NCI-H128 (cell line): ENCODE data around the gene SPIN1.

Source experiments
- DNase-seq: peaks from one replicate; lab custom pipeline; 2025; ENCODE audit not compliant: unreplicated experiment; lab: John Stamatoyannopoulos, UW

SPIN1 gene

GRCh38 chr9:88433583-88434255 is 45.5 kb downstream of the SPIN1 start:
- no peak for DNase-seq

GRCh38 chr9:88435336-88435735 is 47.1 kb downstream of the SPIN1 start:
- no peak for DNase-seq

GRCh38 chr9:88436379-88436778 is 48.1 kb downstream of the SPIN1 start:
- DNase-seq, result no peak

- DNase-seq, result no peak
Observed at GRCh38 chr9:88437210-88438146, 49.2 kb downstream of the SPIN1 start.

GRCh38 chr9:88438811-88439210 is 50.6 kb downstream of the SPIN1 start:
- no peak for DNase-seq

GRCh38 chr9:88441301-88442007 is 53.2 kb downstream of the SPIN1 start:
- no peak for DNase-seq

- DNase-seq, result no peak
Observed at GRCh38 chr9:88443480-88444113, 55.4 kb downstream of the SPIN1 start.

GRCh38 chr9:88446728-88447127 is 58.5 kb downstream of the SPIN1 start:
- DNase-seq, result no peak

- DNase-seq, result no peak
Observed at GRCh38 chr9:88447431-88447830, 59.2 kb downstream of the SPIN1 start.

GRCh38 chr9:88451160-88451559 is 62.9 kb downstream of the SPIN1 start:
- no peak for DNase-seq

- DNase-seq, result no peak
Observed at GRCh38 chr9:88458716-88459465, 70.6 kb downstream of the SPIN1 start.

GRCh38 chr9:88460587-88461332 is 72.5 kb downstream of the SPIN1 start:
- DNase-seq, result no peak

- DNase-seq, result no peak
Observed at GRCh38 chr9:88462191-88462590, 73.9 kb downstream of the SPIN1 start.

GRCh38 chr9:88464851-88465250 is 76.6 kb downstream of the SPIN1 start:
- no peak for DNase-seq

GRCh38 chr9:88468226-88468625 is 80.0 kb downstream of the SPIN1 start:
- no peak for DNase-seq

- DNase-seq, result peak; percentile 80
Observed at GRCh38 chr9:88476491-88477271, 88.4 kb downstream of the SPIN1 start.

GRCh38 chr9:88477300-88477751 is 89.1 kb downstream of the SPIN1 start:
- no peak for DNase-seq

GRCh38 chr9:88478246-88478645 is 90.0 kb downstream of the SPIN1 start:
- DNase-seq, result no peak

GRCh38 chr9:88481933-88482332 is 93.7 kb downstream of the SPIN1 start:
- DNase-seq, result no peak
